T-helper 1 cell treated with Interleukin-12 subunit alpha and Interleukin-12 subunit beta and Interleukin-4 antibody, amounts not matched to agents 30 ng/mL and 1 ng/mL, for 36 hours (primary cell): Measurements from ENCODE around the gene ANKHD1. TPM values are rescaled to one million over a fixed set of nuclear protein-coding genes. Genes with fewer than 3 reads are reported as not detected.

Source experiments
- intact Hi-C: fragments of 100-400 bp; cut with micrococcal nuclease; formaldehyde crosslinking; loops from one replicate; pipeline ENCODE4 v1.15.1; 2024
- total RNA-seq: library from RNA; stranded (reverse); gene quantifications from 2 replicates; pipeline ENCODE4 v1.2.3, GENCODE V29; 2022

ANKHD1 gene, protein sequence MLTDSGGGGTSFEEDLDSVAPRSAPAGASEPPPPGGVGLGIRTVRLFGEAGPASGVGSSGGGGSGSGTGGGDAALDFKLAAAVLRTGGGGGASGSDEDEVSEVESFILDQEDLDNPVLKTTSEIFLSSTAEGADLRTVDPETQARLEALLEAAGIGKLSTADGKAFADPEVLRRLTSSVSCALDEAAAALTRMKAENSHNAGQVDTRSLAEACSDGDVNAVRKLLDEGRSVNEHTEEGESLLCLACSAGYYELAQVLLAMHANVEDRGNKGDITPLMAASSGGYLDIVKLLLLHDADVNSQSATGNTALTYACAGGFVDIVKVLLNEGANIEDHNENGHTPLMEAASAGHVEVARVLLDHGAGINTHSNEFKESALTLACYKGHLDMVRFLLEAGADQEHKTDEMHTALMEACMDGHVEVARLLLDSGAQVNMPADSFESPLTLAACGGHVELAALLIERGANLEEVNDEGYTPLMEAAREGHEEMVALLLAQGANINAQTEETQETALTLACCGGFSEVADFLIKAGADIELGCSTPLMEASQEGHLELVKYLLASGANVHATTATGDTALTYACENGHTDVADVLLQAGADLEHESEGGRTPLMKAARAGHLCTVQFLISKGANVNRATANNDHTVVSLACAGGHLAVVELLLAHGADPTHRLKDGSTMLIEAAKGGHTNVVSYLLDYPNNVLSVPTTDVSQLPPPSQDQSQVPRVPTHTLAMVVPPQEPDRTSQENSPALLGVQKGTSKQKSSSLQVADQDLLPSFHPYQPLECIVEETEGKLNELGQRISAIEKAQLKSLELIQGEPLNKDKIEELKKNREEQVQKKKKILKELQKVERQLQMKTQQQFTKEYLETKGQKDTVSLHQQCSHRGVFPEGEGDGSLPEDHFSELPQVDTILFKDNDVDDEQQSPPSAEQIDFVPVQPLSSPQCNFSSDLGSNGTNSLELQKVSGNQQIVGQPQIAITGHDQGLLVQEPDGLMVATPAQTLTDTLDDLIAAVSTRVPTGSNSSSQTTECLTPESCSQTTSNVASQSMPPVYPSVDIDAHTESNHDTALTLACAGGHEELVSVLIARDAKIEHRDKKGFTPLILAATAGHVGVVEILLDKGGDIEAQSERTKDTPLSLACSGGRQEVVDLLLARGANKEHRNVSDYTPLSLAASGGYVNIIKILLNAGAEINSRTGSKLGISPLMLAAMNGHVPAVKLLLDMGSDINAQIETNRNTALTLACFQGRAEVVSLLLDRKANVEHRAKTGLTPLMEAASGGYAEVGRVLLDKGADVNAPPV (N-terminal part only)
- 140 and 165 TPM in 2 replicates for total RNA-seq

DNA sequence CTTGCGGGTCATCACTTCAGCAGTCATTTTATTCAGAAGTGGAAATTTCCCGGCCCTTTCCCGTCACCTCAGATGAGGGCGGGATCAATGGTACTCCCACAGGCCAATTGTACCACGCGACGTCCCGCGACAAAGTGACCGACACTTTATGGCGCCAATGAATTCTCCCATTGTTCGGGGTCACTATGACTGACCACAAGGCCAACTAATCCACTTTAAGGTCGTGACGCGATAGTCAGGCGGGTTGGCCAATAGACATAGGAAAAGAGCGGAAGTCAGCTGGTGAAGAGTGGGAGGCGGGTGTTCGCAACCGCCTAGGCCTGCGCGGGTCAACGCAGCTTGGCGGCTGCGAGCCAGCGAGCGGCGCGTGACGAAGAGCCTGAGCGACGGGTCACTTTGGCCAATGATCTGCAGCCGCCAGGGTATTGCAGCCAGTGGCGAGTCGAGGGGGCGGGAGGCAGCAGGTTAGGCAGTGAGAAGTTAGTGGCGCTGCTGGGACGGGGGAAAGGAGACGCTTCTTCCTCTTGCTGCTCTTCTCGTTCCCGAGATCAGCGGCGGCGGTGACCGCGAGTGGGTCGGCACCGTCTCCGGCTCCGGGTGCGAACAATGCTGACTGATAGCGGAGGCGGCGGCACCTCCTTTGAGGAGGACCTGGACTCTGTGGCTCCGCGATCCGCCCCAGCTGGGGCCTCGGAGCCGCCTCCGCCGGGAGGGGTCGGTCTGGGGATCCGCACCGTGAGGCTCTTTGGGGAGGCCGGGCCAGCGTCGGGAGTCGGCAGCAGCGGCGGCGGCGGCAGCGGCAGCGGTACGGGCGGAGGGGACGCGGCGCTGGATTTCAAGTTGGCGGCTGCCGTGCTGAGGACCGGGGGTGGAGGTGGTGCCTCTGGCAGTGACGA lies at the start of gene ANKHD1:
ANKHD1 (plus strand) TSS at position 472 of the 896 bp plus-strand sequence; CDS start at position 607, 135 bp downstream.
- intact Hi-C loops: loop anchor here (1.0 to 10.0 kb wide), 26 partner anchors 28 to 1936 kb away; partner anchors contain the start of genes APBB3, CYSTM1, DIAPH1 and DNAJC18

DNA sequence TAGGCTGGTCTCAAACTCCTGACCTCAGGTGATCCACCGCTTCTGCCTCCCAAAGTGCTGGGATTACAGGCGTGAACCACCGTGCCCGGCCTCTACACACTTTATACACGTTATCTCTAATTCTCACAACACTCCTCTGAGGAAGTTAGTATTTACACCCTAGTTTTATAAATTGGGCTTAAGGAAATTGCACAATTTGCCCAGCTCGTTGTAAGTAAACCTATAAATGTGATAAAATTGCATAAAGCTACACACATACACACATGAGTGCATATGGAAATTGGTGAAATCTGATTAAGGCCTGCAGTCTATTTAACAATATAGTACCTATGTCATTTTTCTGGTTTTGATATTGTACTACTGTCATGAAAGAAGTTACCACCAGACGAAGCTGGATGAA lies 46.1 kb upstream of the ANKHD1 start:
- intact Hi-C loops: no loop called here

DNA sequence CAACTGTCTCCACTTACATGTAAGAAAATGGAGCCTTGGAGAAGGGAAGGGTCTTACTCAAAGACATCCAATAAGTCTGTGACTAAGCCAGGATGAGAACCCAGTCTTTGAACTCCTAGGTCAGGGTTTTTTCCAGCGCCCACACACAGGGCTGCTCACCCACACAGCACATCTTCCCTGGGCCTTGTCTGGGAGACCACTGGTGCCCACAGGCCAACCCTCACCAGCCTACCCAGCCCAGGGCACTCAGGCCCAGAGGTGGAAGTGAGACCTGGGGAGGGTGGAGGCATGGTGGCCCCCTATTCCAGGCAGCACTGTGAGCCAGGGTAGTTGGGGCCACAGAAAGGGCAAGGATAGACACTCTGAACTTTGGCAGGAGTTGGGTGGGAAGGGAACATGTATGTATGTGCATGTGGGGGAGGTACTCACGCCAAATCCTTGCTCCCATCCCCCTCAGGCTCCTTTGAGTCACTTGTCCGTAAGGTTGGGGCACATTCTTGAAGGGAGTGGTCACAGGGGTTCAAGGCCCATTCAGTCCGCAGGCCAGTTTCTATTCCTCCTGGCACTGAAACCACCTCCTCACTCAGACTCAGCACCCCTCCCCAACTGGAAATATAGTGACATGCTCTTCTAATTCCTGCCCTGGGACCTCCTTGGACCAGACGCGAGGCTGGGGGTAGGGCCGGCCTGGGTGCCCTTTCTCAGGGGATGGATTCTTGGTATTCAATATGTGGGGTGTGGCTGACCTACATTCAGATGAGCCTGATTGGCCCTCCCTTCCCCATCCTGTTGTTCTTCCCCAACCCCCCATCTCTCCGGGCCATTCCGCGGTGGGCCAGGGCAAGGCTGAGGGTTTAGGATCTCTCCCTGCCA lies 44.5 kb upstream of the ANKHD1 start:
- intact Hi-C loops: loop anchor here (1.0 kb wide), 4 partner anchors 113 to 363 kb away; no protein-coding TSS in a partner anchor

DNA sequence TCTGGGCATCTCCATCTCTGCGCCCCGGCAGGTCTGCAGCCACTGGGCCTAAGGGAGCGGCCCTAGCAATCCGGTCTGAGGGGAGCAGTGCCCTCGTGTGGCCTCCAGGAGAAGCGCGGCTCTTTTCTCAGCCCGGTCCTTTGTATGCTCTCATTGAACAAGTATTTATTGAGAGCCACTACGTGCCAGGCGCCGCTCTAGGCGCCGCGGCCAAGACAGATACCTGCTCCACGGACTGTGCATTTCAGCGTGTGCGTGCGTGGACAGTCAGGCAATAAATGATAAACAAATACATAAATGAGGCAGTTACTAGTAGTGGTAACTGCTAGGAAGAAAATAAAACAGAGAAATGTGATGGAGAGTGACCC lies 43.9 kb upstream of the ANKHD1 start:
- intact Hi-C loops: loop anchor here (1.0 kb wide), 4 partner anchors 113 to 363 kb away; no protein-coding TSS in a partner anchor

DNA sequence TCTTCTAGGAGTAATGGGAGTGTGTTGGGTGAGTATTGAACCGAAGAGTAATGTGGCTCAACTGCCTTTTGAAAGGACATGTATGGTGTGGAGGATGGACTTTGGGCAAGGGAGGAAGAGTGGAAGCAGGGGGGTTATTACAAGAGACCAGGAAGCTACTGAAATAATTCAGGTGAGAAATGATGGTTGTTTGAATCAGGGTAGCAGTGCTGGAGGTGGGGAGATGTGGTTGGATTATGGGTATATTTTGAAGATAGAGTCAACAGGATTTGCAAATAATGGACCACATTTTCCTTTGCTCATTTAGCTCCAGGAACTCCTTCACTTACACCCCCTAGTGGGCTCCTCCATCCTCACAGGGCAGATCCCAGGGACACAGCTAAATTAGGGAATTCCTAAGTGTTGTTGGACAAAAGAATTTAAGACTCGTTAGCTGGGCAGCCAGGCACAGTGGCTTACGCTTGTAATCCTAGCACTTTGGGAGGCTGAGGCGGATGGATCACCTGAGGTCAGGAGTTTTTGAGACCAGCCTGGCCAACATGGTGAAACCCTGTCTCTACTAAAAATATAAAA lies 42.8 kb upstream of the ANKHD1 start:
- intact Hi-C loops: no loop called here

DNA sequence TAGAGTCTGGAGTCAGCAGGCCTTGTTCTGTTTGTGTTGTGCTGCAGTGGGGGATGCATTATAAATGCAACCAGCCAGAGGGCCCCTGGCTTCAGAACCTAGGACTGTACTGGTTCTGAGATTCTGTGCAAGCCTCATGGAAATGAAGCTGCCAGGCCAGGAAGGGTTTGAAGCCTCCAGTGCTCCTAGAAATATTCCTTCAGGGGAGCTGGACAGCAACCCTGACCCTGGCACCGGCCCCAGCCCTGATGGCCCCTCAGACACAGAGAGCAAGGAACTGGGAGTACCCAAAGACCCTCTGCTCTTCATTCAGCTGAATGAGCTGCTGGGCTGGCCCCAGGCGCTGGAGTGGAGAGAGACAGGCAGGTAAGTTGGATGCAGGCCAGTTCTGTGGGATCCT lies 41.5 kb upstream of the ANKHD1 start, which contains the start of gene SLC4A9:
SLC4A9 (plus strand) TSS at position 94 of the 400 bp plus-strand sequence; CDS start at position 137, 43 bp downstream.
- intact Hi-C loops: no loop called here

DNA sequence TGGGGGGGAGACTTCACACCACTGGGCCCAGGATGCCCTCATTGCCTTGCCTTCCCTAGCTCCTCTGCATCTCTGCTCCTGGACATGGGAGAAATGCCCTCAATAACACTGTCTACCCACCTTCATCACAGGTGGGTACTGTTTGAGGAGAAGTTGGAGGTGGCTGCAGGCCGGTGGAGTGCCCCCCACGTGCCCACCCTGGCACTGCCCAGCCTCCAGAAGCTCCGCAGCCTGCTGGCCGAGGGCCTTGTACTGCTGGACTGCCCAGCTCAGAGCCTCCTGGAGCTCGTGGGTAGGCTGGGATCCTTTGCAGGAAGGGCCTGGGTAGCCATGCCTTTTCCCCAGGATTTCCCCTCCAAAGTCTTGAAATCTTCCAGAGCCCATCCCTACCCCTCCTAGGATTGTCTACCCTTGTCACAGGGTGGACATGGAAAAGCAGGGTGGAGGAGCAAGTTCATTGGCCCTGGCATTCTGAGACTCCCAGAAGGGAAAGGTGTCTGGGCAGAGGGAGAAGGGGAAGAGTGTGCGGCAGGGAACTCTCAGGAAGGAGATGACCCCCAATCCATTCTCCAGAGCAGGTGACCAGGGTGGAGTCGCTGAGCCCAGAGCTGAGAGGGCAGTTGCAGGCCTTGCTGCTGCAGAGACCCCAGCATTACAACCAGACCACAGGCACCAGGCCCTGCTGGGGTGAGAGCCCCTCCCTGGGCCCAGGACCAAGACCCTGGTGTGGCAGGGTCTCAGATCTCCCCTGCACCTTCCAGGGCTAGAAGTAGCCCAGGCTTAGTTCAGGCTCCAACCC lies 40.8 kb upstream of the ANKHD1 start:
- intact Hi-C loops: no loop called here

DNA sequence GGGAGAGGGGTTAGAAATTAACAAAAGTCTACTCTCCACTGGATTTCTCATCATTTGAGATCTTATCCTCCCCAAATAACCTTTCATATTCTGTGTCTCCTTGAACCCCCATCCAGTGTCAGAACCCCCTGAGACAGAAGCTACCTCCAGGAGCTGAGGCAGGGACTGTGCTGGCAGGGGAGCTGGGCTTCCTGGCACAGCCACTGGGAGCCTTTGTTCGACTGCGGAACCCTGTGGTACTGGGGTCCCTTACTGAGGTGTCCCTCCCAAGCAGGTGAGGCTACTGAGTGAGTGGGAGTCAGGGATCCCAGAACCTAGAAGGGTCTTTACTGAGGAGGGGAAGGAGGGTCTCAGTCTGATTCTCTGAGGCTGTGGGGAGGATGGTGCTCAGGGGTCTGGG lies 39.7 kb upstream of the ANKHD1 start:
- intact Hi-C loops: no loop called here

DNA sequence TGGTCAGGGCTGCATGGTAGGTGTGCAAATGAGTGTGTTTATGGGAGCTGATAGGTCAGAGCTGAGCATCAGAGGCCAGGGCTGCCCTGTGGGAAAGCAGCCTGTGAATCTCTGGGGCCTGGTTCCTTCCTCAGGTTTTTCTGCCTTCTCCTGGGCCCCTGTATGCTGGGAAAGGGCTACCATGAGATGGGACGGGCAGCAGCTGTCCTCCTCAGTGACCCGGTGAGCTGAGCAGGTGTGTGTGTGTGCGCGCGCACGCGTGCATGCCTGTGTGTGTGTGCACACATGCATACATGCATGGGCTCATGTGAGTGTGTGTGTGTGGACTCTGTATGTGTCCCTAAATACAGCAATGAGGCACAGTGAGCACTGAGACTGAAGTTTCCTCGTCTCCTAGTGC lies 39.3 kb upstream of the ANKHD1 start:
- intact Hi-C loops: no loop called here

DNA sequence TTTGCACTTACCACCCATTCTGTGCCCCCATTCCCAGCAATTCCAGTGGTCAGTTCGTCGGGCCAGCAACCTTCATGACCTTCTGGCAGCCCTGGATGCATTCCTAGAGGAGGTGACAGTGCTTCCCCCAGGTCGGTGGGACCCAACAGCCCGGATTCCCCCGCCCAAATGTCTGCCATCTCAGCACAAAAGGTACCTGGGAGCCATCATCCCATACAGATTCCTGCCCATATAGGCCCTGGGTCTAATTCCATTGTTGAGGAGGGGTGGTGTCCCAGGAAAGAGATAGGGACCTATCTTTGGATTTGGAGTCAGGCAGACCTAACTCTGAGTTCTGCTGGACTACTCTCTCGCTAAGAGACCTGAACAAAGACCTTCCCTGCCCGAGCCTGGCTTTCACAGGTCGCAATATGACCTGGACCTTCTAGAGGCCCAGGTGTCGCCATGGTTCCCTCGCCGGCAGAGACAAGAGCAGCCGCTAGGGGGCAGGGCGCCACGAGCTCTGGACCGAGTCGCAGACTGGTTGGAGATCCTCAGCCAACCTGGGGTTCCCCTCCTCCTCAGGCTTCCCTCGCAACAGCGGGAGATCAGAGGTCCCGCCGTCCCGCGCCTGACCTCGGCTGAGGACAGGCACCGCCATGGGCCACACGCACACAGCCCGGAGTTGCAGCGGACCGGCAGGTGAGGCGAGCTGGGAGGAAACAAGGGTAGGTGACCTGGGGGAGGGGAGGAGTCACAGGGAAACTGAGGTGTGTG lies 38.6 kb upstream of the ANKHD1 start:
- intact Hi-C loops: loop anchor here (1.0 kb wide), 5 partner anchors 10 to 357 kb away; partner anchors contain the start of genes ANKHD1 and TMCO6

DNA sequence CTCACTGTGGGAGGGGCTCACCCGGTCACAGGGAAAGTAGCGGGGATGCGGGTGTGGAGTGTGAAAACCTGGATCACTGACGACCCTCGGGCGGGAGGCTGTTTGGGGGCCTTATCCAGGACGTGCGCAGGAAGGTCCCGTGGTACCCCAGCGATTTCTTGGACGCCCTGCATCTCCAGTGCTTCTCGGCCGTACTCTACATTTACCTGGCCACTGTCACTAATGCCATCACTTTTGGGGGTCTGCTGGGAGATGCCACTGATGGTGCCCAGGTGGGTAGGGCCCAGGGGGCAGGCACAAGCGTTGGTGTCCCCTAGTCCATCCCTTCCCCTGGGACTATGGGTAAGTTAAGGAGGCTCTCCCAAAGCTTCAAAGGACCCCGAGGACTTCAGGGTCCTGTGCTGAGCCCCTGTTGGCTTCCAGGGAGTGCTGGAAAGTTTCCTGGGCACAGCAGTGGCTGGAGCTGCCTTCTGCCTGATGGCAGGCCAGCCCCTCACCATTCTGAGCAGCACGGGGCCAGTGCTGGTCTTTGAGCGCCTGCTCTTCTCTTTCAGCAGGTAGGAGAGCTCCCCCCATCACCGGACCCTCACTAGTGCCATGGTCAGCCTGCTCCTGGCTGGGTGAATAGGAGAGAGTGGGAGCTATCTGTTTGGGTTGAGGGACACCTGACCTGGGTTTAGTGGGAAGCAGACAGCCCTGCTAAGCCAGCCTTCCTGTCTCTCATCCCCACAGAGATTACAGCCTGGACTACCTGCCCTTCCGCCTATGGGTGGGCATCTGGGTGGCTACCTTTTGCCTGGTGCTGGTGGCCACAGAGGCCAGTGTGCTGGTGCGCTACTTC lies 37.8 kb upstream of the ANKHD1 start:
- intact Hi-C loops: loop anchor here (1.0 kb wide), 5 partner anchors 9 to 356 kb away; partner anchors contain the start of genes ANKHD1 and TMCO6

DNA sequence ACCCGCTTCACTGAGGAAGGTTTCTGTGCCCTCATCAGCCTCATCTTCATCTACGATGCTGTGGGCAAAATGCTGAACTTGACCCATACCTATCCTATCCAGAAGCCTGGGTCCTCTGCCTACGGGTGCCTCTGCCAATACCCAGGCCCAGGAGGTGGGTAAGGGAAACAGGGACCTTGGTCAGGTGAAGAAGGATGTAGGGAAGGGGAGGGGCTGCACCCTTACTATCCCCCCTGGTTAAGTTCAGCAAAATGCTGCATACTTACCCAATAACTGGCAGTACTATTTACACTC lies 37.2 kb upstream of the ANKHD1 start:
- intact Hi-C loops: no loop called here

DNA sequence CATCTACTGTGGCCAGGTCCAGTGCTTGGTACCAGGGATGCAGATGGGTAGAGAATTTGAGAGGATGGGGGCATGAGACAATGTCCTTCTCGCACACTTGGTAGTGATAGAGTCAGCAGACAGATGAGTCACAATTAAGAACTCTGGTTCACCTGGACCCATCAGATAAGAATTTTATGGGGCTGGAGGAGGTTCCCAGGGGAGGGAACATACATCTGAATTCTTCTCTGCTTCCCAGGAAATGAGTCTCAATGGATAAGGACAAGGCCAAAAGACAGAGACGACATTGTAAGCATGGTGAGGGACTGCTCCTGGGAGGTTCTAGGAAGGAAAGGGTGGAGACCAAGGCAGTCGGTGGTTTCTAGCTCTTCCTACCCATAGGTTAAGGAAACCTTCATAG lies 36.4 kb upstream of the ANKHD1 start:
- intact Hi-C loops: no loop called here

DNA sequence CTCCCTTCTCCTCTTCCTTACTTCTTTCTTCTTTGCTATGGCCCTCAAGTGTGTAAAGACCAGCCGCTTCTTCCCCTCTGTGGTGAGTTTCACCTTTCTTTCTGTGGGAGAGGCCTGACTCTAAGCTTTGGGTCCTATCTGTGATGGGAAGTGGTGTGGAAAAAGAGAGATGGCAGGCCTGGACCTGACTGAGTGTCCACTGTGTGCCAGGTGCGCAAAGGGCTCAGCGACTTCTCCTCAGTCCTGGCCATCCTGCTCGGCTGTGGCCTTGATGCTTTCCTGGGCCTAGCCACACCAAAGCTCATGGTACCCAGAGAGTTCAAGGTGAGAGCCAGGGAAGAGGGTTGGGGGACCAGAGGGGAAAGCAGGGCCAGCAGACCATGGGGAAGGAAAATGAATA lies 35.7 kb upstream of the ANKHD1 start:
- intact Hi-C loops: no loop called here

DNA sequence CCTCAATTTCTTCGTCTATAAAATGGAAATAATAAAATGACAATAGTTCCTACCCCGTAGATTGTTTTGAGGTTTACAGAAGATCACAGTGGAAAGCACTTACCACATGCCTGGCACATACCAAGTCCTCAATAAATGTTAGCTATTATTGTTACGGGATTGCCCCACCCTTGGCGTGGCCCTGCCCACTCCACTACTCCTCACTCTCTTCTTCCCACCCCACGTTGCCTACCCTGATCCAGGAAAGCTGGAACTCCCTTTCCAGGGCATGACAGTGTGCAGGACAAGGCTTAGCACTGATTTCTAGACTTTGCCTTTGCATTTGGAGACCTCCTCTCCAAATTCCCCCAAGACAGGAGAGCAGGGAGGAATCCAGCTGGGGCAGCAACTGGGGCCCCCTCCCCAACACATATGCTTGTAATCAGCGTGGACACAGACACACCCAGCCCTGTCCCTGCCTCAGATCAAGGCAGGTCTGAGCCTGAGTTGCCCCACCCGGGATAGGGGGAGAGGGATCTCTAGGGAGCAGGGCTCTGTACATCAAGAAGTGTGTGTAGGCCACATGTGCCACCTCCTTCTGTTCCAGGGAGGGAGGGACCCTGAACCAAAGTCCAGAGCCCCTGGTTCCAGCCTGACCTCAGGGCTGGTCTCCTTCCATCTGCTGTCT lies 34.9 kb upstream of the ANKHD1 start:
- intact Hi-C loops: no loop called here
